Middle frontal gyrus (tissue), 1 donor: ENCODE data around the gene AATF.
A peak's percentile ranks its signal among the peaks of the same experiment; 100 is the strongest.

ENCODE experiments used
- DNase-seq: peaks from one replicate; pipeline ENCODE4 v3.0.0-alpha.2; 2015; ENCODE audit warnings: low spot score; ENCODE audit errors: extremely low spot score

The AATF gene

GRCh38 chr17:36948717-36949460 is at the start of gene AATF:
TSS of gene AATF (plus strand) at chr17:36948954. CDS start at chr17:36949126, 172 bp downstream.
- peak; percentile 95 for DNase-seq

- DNase-seq = no peak
Measured at GRCh38 chr17:36899250-36900159, 49.2 kb upstream of the AATF start.

GRCh38 chr17:36900160-36900512 is 48.6 kb upstream of the AATF start:
- no peak for DNase-seq

GRCh38 chr17:36901506-36901905 is 47.2 kb upstream of the AATF start:
- no peak for DNase-seq

- no peak for DNase-seq
Measured at GRCh38 chr17:36907407-36907806, 41.3 kb upstream of the AATF start.

GRCh38 chr17:36910513-36910912 is 38.2 kb upstream of the AATF start:
- DNase-seq = no peak

- no peak for DNase-seq
Measured at GRCh38 chr17:36911001-36911400, 37.8 kb upstream of the AATF start.

GRCh38 chr17:36913132-36913531 is 35.6 kb upstream of the AATF start:
- DNase-seq = no peak

- no peak for DNase-seq
Measured at GRCh38 chr17:36918211-36918691, 30.5 kb upstream of the AATF start.

GRCh38 chr17:36919407-36919968 is 29.3 kb upstream of the AATF start:
- no peak for DNase-seq

GRCh38 chr17:36920032-36921005 is 28.4 kb upstream of the AATF start:
- no peak for DNase-seq

GRCh38 chr17:36921095-36921851 is 27.5 kb upstream of the AATF start:
- DNase-seq = no peak

GRCh38 chr17:36922175-36922574 is 26.6 kb upstream of the AATF start:
- no peak for DNase-seq

- DNase-seq = no peak
Measured at GRCh38 chr17:36923814-36924221, 24.9 kb upstream of the AATF start.

- DNase-seq = no peak
Measured at GRCh38 chr17:36926226-36926625, 22.5 kb upstream of the AATF start.

- no peak for DNase-seq
Measured at GRCh38 chr17:36926701-36927100, 22.1 kb upstream of the AATF start.

- DNase-seq = no peak
Measured at GRCh38 chr17:36928471-36929345, 20.0 kb upstream of the AATF start.

- DNase-seq = no peak
Measured at GRCh38 chr17:36929851-36930582, 18.7 kb upstream of the AATF start.

GRCh38 chr17:36930583-36930900 is 18.2 kb upstream of the AATF start:
- DNase-seq = no peak
